HepG2 (cell line): ENCODE measurements around the gene FGF7. TPM values are rescaled to one million over a fixed set of nuclear protein-coding genes. Genes with fewer than 3 reads are reported as not detected.

ENCODE experiments used
- ATAC-seq: fragments of 200-7000 bp; cut with Tn5 transposase; 3 replicates; pipeline ENCODE4 v1.9.1; 2020; ENCODE audit warnings: mild to moderate bottlenecking, moderate library complexity
- BruUV-seq: library from RNA; stranded (reverse); fragments of 400-500 nt; replicated peaks from 2 replicates; lab custom pipeline; 2021; lab: Mats Ljungman, UMichigan
- CTCF ChIA-PET: fragments of 300-600 bp; formaldehyde crosslinking; extraction: SDS; loops from one replicate; lab custom pipeline; 2021; ENCODE audit warnings: low total read pairs, inconsistent platforms, low intra/inter-chr PET ratio; lab: Yijun Ruan, JAX
- POLR2A ChIA-PET: fragments of 350-600 bp; sonication (Branson Sonifier 250); formaldehyde crosslinking; loops from one replicate; lab custom pipeline; 2020; ENCODE audit warnings: antibody characterized with exemption, inconsistent platforms; lab: Yijun Ruan, JAX
- DNase-seq: peaks from one replicate; pipeline ENCODE4 v3.0.0-alpha.2; 2015; ENCODE audit warnings: low spot score
- FAIRE-seq: peaks from 3 replicates; lab custom pipeline; 2011; peaks lifted over from hg19 to GRCh38; lab: Jason Lieb, UNC
- H2AFZ ChIP-seq: one replicate; pipeline ENCODE4 v1.6.1; 2011; ENCODE audit warnings: low read length, inconsistent platforms
- H3K27ac ChIP-seq: fragments of 300-600 bp; 3 replicates; pipeline ENCODE4 v1.8.0; 2011; ENCODE audit warnings: mixed run types, mild to moderate bottlenecking, mixed read lengths, low read length, inconsistent platforms; ENCODE audit not compliant: insufficient read depth; ENCODE audit errors: extremely low read length
- H3K27me3 ChIP-seq, 2 experiments: fragments of 200-600 bp in 1 of 2; 2 replicates in 1 of 2; 3 replicates in 1 of 2; pipeline versions ENCODE4 v1.6.0 to v1.8.0; 2011; ENCODE audit warnings: low read length in 2 of 2, mild to moderate bottlenecking in 2 of 2, moderate library complexity in 2 of 2, inconsistent platforms in 1 of 2; ENCODE audit not compliant: insufficient read depth in 2 of 2, control insufficient read depth in 1 of 2
- H3K36me3 ChIP-seq, 2 experiments: fragments of 200-600 bp in 1 of 2; replicated peaks in 1 of 2; 2 replicates in 1 of 2; 3 replicates in 1 of 2; pipeline versions ENCODE4 v1.5.1 to v1.8.0; 2011; ENCODE audit warnings: low read length in 2 of 2, inconsistent platforms in 1 of 2; ENCODE audit not compliant: insufficient read depth in 2 of 2, control insufficient read depth in 1 of 2
- H3K4me1 ChIP-seq: 2 replicates; pipeline ENCODE4 v1.5.1; 2012; ENCODE audit warnings: low read length, inconsistent platforms; ENCODE audit not compliant: insufficient read depth
- H3K4me2 ChIP-seq: 2 replicates; pipeline ENCODE4 v1.6.0; 2011; ENCODE audit warnings: low read depth, low read length, inconsistent platforms
- H3K4me3 ChIP-seq, 3 experiments: fragments of 200-600 bp in 1 of 3; sonication (generic), shearing (Covaris generic) in 1 of 3; replicated peaks in 1 of 3; 2 replicates each; pipeline ENCODE4 v1.5.1; 2011 to 2016; ENCODE audit warnings: low read length in 3 of 3, inconsistent platforms in 2 of 3, low read depth in 2 of 3, mild to moderate bottlenecking in 2 of 3, control low read depth in 1 of 3, mixed read lengths in 1 of 3; ENCODE audit not compliant: insufficient read depth in 1 of 3
- H3K79me2 ChIP-seq: one replicate; pipeline ENCODE4 v1.6.1; 2011; ENCODE audit warnings: low read length, inconsistent platforms; ENCODE audit not compliant: insufficient read depth
- H3K9ac ChIP-seq: 2 replicates; pipeline ENCODE4 v1.6.0; 2011; ENCODE audit warnings: mild to moderate bottlenecking, low read depth, low read length, inconsistent platforms; ENCODE audit not compliant: insufficient read depth
- H3K9me3 ChIP-seq: 2 replicates; pipeline ENCODE4 v1.5.1; 2012; ENCODE audit warnings: mild to moderate bottlenecking, low read length
- H4K20me1 ChIP-seq: 2 replicates; pipeline ENCODE4 v1.6.0; 2011; ENCODE audit warnings: inconsistent platforms, mild to moderate bottlenecking, low read length, moderate library complexity; ENCODE audit not compliant: insufficient read depth
- EHMT2 ChIP-seq: fragments of 200-600 bp; sonication (generic); IDR thresholded peaks from 2 replicates; pipeline ENCODE4 v1.7.0; 2017; ENCODE audit warnings: antibody characterized with exemption, low read depth, low read length, borderline replicate concordance
- KDM3A ChIP-seq: IDR thresholded peaks from 2 replicates; pipeline ENCODE4 v1.6.1; 2018; ENCODE audit warnings: low read depth, missing compliant biosample characterization
- KDM5A ChIP-seq: fragments of 200-600 bp; sonication (generic); IDR thresholded peaks from 2 replicates; pipeline ENCODE4 v1.7.0; 2018; ENCODE audit warnings: antibody characterized with exemption, mild to moderate bottlenecking, low read length, borderline replicate concordance
- KMT2A ChIP-seq: sonication (generic); formaldehyde crosslinking; IDR thresholded peaks from 2 replicates; pipeline ENCODE4 v1.4.0; 2020; ENCODE audit warnings: missing genetic modification reagents
- MTF2 ChIP-seq: sonication (generic); formaldehyde crosslinking; IDR thresholded peaks from 2 replicates; pipeline ENCODE4 v1.5.0; 2020; ENCODE audit warnings: missing genetic modification reagents, borderline replicate concordance
- NAIF1 ChIP-seq: sonication (generic); formaldehyde crosslinking; IDR thresholded peaks from 2 replicates; pipeline ENCODE4 v1.5.0; 2020; ENCODE audit warnings: mild to moderate bottlenecking, missing genetic modification reagents, borderline replicate concordance
- NCOR1 ChIP-seq: fragments of 200-600 bp; sonication (generic); IDR thresholded peaks from 2 replicates; pipeline ENCODE4 v1.7.0; 2017; ENCODE audit warnings: antibody characterized with exemption, low read length, borderline replicate concordance
- NFKB2 ChIP-seq: sonication (generic); formaldehyde crosslinking; IDR thresholded peaks from 2 replicates; pipeline ENCODE4 v1.4.0; 2020; ENCODE audit warnings: missing genetic modification reagents, borderline replicate concordance
- NONO ChIP-seq, 2 experiments: fragments of 450-650 bp in 1 of 2; sonication (generic) in 1 of 2; formaldehyde crosslinking in 1 of 2; IDR thresholded peaks in 1 of 2; conservative IDR thresholded peaks in 1 of 2; 2 replicates each; pipeline versions ENCODE4 v1.6.1 to v1.8.0; 2017 to 2022; ENCODE audit warnings: mild to moderate bottlenecking in 1 of 2, missing genetic modification reagents in 1 of 2, moderate library complexity in 1 of 2
- PRPF4 ChIP-seq: fragments of 200-400 bp; formaldehyde crosslinking; IDR thresholded peaks from 2 replicates; pipeline ENCODE4 v1.6.1; 2016; ENCODE audit warnings: low read length, low read depth; ENCODE audit not compliant: poor library complexity, severe bottlenecking
- RAD51 ChIP-seq: fragments of 450-650 bp; IDR thresholded peaks from 2 replicates; pipeline ENCODE4 v1.6.1; 2016; ENCODE audit warnings: borderline replicate concordance
- SMARCE1 ChIP-seq: fragments of 450-650 bp; IDR thresholded peaks from 2 replicates; pipeline ENCODE4 v1.6.1; 2017; ENCODE audit warnings: borderline replicate concordance
- TOE1 ChIP-seq: sonication (generic); formaldehyde crosslinking; IDR thresholded peaks from 2 replicates; pipeline ENCODE4 v1.4.0; 2020; ENCODE audit warnings: mild to moderate bottlenecking, missing genetic modification reagents
- WIZ ChIP-seq: sonication (generic); formaldehyde crosslinking; IDR thresholded peaks from 2 replicates; pipeline ENCODE4 v1.5.1; 2020; ENCODE audit warnings: mild to moderate bottlenecking, missing genetic modification reagents
- ZNF143 ChIP-seq: sonication (generic); formaldehyde crosslinking; IDR thresholded peaks from 2 replicates; pipeline ENCODE4 v1.4.0; 2020; ENCODE audit warnings: missing genetic modification reagents
- ZNF20 ChIP-seq: sonication (generic); formaldehyde crosslinking; IDR thresholded peaks from 2 replicates; pipeline ENCODE4 v1.4.0; 2020; ENCODE audit warnings: mild to moderate bottlenecking, moderate library complexity, missing genetic modification reagents
- ZNF205 ChIP-seq: IDR thresholded peaks from 2 replicates; pipeline ENCODE4 v1.6.1; 2018; ENCODE audit warnings: missing biosample characterization, missing genetic modification reagents
- ZNF3 ChIP-seq: IDR thresholded peaks from 2 replicates; pipeline ENCODE4 v1.7.0; 2017; ENCODE audit warnings: inconsistent platforms
- ZNF761 ChIP-seq: sonication (generic); formaldehyde crosslinking; conservative IDR thresholded peaks from 2 replicates; pipeline ENCODE4 v1.4.0; 2020; ENCODE audit warnings: mild to moderate bottlenecking, missing genetic modification reagents
- ZNF816 ChIP-seq: sonication (generic); formaldehyde crosslinking; IDR thresholded peaks from 2 replicates; pipeline ENCODE4 v1.8.0; 2022; ENCODE audit warnings: missing genetic modification reagents, mild to moderate bottlenecking, borderline replicate concordance
- WGBS: methylation state at CpG from one replicate; pipeline ENCODE4 v1.1.6; 2017; ENCODE audit warnings: low lambda C conversion rate; 5-methylcytosine and 5-hydroxymethylcytosine counted together
- in situ Hi-C: cut with HindIII; loops from 2 replicates; pipeline ENCODE4 v1.10.0; 2017; ENCODE audit warnings: low pct_unique_long_range_greater_than_20kb; ENCODE audit not compliant: extremely low pct_ligation_motif_present
- intact Hi-C: fragments of 100-400 bp; cut with micrococcal nuclease; formaldehyde crosslinking; loops from one replicate; pipeline ENCODE4 v1.10.0; 2022; ENCODE audit not compliant: unreplicated experiment
- polyA plus RNA-seq, 8 experiments: library from polyadenylated mRNA; depleted of rRNA in 3 of 8; stranded (reverse) in 7 of 8; unstranded in 1 of 8; fragments of >200 nt; fragmentation: Illumina TruSeq in 4 of 8; extraction: Trizol in 4 of 8; gene quantifications; 2 replicates each; pipeline versions ENCODE4 v1.2.1 to v1.2.3, GENCODE V29; 2011 to 2016; ENCODE audit warnings: low read depth in 4 of 8, missing spikeins in 1 of 8, mixed read lengths in 1 of 8; ENCODE audit not compliant: insufficient read depth in 1 of 8
- total RNA-seq, 5 experiments: library from RNA; depleted of rRNA; stranded (reverse); fragments of >200 nt; fragmentation: Illumina TruSeq; extraction: Trizol; gene quantifications; 2 replicates each; pipeline ENCODE4 v1.2.3, GENCODE V29; 2016; ENCODE audit warnings: low read depth in 1 of 5
- TF ChIP-seq, protein P1 (sequence below): sonication (generic); formaldehyde crosslinking; IDR thresholded peaks from 2 replicates; pipeline ENCODE4 v1.4.0; 2020; ENCODE audit warnings: missing genetic modification reagents, borderline replicate concordance
- TF ChIP-seq, protein P2 (sequence below): sonication (generic); formaldehyde crosslinking; IDR thresholded peaks from 2 replicates; pipeline ENCODE4 v1.8.0; 2022; ENCODE audit warnings: mild to moderate bottlenecking, missing genetic modification reagents, moderate library complexity
- TF ChIP-seq, protein P3 (sequence below): sonication (generic); formaldehyde crosslinking; IDR thresholded peaks from 2 replicates; pipeline ENCODE4 v1.5.0; 2020; ENCODE audit warnings: mild to moderate bottlenecking, missing genetic modification reagents

Gene FGF7
- total and polyA plus RNA-seq, 2 of the 13 experiments (the other 11 are each of a cell fraction or from before 2014, with no cell fraction given) = not detected

DNA sequence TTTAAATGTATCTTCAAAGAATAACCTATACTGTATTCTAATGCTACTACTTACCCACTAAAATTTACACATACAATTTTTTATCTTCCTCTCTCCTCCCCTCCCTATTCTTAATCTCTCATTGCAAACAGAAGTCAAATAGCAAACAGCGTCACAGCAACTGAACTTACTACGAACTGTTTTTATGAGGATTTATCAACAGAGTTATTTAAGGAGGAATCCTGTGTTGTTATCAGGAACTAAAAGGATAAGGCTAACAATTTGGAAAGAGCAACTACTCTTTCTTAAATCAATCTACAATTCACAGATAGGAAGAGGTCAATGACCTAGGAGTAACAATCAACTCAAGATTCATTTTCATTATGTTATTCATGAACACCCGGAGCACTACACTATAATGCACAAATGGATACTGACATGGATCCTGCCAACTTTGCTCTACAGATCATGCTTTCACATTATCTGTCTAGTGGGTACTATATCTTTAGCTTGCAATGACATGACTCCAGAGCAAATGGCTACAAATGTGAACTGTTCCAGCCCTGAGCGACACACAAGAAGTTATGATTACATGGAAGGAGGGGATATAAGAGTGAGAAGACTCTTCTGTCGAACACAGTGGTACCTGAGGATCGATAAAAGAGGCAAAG is 984 bp downstream of the FGF7 start (continued):
- TF ChIP-seq KDM5A (no peak), ZNF816 (CRISPR knock-in tag) (no peak), ZNF20 (CRISPR knock-in tag) (no peak), NAIF1 (CRISPR knock-in tag) (no peak), KDM3A (no peak), PRPF4 (no peak), RAD51 (no peak), ZNF205 (CRISPR knock-in tag) (no peak), ZNF761 (no peak)
- TF ChIP-seq, protein P1, sequence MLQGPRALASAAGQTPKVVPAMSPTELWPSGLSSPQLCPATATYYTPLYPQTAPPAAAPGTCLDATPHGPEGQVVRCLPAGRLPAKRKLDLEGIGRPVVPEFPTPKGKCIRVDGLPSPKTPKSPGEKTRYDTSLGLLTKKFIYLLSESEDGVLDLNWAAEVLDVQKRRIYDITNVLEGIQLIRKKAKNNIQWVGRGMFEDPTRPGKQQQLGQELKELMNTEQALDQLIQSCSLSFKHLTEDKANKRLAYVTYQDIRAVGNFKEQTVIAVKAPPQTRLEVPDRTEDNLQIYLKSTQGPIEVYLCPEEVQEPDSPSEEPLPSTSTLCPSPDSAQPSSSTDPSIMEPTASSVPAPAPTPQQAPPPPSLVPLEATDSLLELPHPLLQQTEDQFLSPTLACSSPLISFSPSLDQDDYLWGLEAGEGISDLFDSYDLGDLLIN (CRISPR knock-in tag) = no peak

DNA sequence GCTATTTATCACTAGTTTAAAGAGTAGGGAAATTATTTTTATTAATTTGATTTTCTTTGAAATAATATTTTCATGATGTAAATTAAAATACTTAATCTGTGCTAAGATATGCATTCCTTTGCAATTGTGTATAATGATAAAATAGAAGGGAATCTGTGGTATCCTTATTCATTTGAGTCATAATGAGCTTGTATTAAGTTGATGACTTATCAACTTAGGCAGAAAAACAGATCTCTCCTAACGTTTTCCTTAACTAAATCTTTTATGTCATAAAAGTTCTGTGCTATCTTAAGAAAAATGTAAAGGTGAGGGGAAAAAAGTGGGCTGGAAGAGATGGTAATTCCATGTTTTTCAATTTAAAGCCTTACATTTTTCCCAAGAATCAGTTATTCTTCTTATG is 1.9 kb downstream of the FGF7 start:
- Histone ChIP-seq H3K27ac (no peak overlapping the region), H3K9me3 (no peaks in the 10 kb centered on the region), H3K4me2 (no peak overlapping the region), H3K79me2 (no peaks in the 10 kb centered on the region), H3K4me1 (no peaks in the 10 kb centered on the region), H4K20me1 (no peaks in the 10 kb centered on the region), H3K4me3 (no peak overlapping the region), H3K9ac (no peak overlapping the region), H3K27me3 (no peaks in the 10 kb centered on the region), H3K36me3 (no peaks in the 10 kb centered on the region), H2AFZ (no peak overlapping the region)
- no TSS peak for BruUV-seq
- POLR2A ChIA-PET = no interaction called here
- no peak for FAIRE-seq
- intact Hi-C loops (no loop called here), in situ Hi-C loops (loop anchor here (5.0 kb wide), 2 partner anchors 193 to 563 kb away; no protein-coding TSS in a partner anchor)
- CTCF ChIA-PET = no interaction called here
- WGBS = 3% methylated on average over 1 of the region's 1 CpG
- ATAC-seq = no peak
- no peak for DNase-seq
- TF ChIP-seq WIZ (no peak), MTF2 (CRISPR knock-in tag) (no peak), ZNF3 (CRISPR knock-in tag) (no peak), NONO (IDR thresholded peaks at IDR 0.05) (no peak), NONO (CRISPR knock-in tag; conservative IDR thresholded peaks at IDR 0.05) (no peak), EHMT2 (no peak), KMT2A (CRISPR knock-in tag) (no peak), TOE1 (no peak), NFKB2 (CRISPR knock-in tag) (no peak), NCOR1 (no peak), SMARCE1 (no peak), ZNF143 (CRISPR knock-in tag) (no peak)
- TF ChIP-seq, protein P2, sequence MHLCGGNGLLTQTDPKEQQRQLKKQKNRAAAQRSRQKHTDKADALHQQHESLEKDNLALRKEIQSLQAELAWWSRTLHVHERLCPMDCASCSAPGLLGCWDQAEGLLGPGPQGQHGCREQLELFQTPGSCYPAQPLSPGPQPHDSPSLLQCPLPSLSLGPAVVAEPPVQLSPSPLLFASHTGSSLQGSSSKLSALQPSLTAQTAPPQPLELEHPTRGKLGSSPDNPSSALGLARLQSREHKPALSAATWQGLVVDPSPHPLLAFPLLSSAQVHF (CRISPR knock-in tag) = no peak
- TF ChIP-seq, protein P3, sequence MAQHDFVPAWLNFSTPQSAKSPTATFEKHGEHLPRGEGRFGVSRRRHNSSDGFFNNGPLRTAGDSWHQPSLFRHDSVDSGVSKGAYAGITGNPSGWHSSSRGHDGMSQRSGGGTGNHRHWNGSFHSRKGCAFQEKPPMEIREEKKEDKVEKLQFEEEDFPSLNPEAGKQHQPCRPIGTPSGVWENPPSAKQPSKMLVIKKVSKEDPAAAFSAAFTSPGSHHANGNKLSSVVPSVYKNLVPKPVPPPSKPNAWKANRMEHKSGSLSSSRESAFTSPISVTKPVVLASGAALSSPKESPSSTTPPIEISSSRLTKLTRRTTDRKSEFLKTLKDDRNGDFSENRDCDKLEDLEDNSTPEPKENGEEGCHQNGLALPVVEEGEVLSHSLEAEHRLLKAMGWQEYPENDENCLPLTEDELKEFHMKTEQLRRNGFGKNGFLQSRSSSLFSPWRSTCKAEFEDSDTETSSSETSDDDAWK (CRISPR knock-in tag) = no peak
